Lung (tissue), 12 donors: ENCODE measurements around the gene SCO1. TPM values are rescaled to one million over a fixed set of nuclear protein-coding genes. Genes with fewer than 3 reads are reported as not detected.

Experiments
- ATAC-seq: fragments of 200-7000 bp; cut with Tn5 transposase; one replicate; pipeline ENCODE4 v1.9.1; 2020; ENCODE audit warnings: moderate number of reproducible peaks; ENCODE audit not compliant: insufficient read depth, low FRiP score
- DNase-seq, 3 donors: peaks; one replicate each; pipeline ENCODE4 v3.0.0-alpha.2; 2013 to 2017
- H3K27ac ChIP-seq, 2 donors: one replicate each; pipeline ENCODE4 v1.5.1; 2013; ENCODE audit warnings: mild to moderate bottlenecking in 2 of 2, moderate library complexity in 2 of 2, control low read depth in 1 of 2, inconsistent platforms in 1 of 2, low read depth in 1 of 2, low read length in 1 of 2
- H3K27me3 ChIP-seq, 3 donors: one replicate each; pipeline ENCODE4 v1.5.1; 2013; ENCODE audit warnings: low read length in 2 of 3; ENCODE audit not compliant: control insufficient read depth in 3 of 3, insufficient read depth in 3 of 3
- H3K36me3 ChIP-seq, 4 donors: one replicate each; pipeline ENCODE4 v1.5.1; 2013; ENCODE audit warnings: low read length in 4 of 4, mild to moderate bottlenecking in 1 of 4, moderate library complexity in 1 of 4; ENCODE audit not compliant: control insufficient read depth in 4 of 4, insufficient read depth in 4 of 4
- H3K4me1 ChIP-seq, 5 donors: one replicate each; pipeline ENCODE4 v1.5.1; 2013; ENCODE audit warnings: low read length in 5 of 5, mild to moderate bottlenecking in 2 of 5, moderate library complexity in 1 of 5; ENCODE audit not compliant: control insufficient read depth in 5 of 5, insufficient read depth in 5 of 5
- H3K4me3 ChIP-seq: one replicate; pipeline ENCODE4 v1.5.1; 2013; ENCODE audit warnings: mild to moderate bottlenecking, control low read depth, moderate library complexity
- H3K9ac ChIP-seq, 2 donors: one replicate each; pipeline ENCODE4 v1.5.1; 2013; ENCODE audit warnings: low read length in 2 of 2, control low read depth in 1 of 2; ENCODE audit not compliant: insufficient read depth in 1 of 2
- H3K9me3 ChIP-seq, 4 donors: one replicate each; pipeline ENCODE4 v1.5.1; 2013; ENCODE audit warnings: low read length in 3 of 4, mild to moderate bottlenecking in 1 of 4, moderate library complexity in 1 of 4; ENCODE audit not compliant: control insufficient read depth in 4 of 4, insufficient read depth in 3 of 4
- CTCF ChIP-seq: IDR thresholded peaks from 2 replicates; pipeline ENCODE4 v1.5.1; 2012; ENCODE audit warnings: mild to moderate bottlenecking; ENCODE audit errors: control extremely low read depth, extremely low read depth
- WGBS, 2 donors: extraction: QIAGEN DNeasy Blood & Tissue Kit; methylation state at CpG; one replicate each; pipeline ENCODE4 v1.1.7; 2013; 5-methylcytosine and 5-hydroxymethylcytosine counted together
- polyA plus RNA-seq, 2 donors: library from polyadenylated mRNA; stranded (reverse); fragments of 200-250 nt; gene quantifications; one replicate each; pipeline ENCODE4 v1.2.1, GENCODE V29; 2013
- total RNA-seq, 2 donors: library from RNA; depleted of rRNA in 1 of 2; stranded (reverse); fragments of >200 nt in 1 of 2; gene quantifications; one replicate each; pipeline ENCODE4 v1.2.1, GENCODE V29; 2014 to 2021
- donor health status: control.
- donor health status: control.
- donor health status: Bipolar disorder and iron deficiency.
- donor health status: healthy.
- donor health status: DM: yes; HTN: yes; CAD: no.

Gene SCO1
- total and polyA plus RNA-seq, 4 donors: 5.9 to 30.5 (median 25.5) TPM

DNA sequence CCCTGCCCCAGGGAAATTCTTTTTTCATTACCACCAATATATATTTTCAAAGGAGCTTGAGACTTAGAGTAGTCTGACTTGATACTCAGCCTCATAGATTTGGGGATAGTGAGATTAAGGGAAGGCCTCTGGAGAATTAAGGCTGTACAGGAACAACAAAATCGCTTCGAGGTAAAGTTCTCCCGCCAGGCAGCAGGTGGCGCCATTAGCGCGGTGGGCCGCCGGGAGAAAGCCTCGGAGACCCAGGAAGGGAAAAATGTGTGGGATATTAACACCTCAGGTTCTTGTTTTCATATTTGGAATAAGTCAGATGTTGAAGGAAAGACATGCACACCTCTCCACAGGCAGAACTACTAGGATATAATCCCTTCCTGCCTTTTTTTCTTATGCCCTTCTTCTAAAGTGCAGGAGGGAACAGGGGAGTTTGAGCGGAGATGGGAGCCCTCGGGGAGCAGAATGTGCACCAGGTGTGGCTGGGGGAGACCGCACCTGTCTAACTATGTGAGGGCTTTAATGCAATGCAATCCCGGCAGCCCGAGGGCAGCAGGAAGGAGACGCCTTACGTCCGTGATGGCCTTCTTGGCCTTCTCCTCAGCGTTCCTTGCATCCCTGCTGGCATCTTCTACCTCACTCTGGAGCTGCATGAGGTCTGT, 66.2 kb downstream of the SCO1 start:
- H3K4me1 ChIP-seq: no peaks in the 10 kb centered on the region
- TF ChIP-seq CTCF: peak; percentile 22
- no peaks in the 10 kb centered on the region for H3K9me3 ChIP-seq
- H3K27ac ChIP-seq: no peak overlapping the region
- 52 to 53% methylated on average over 18 of the region's 18 CpGs for WGBS, 2 donors
- H3K27me3 ChIP-seq: no peaks in the 10 kb centered on the region
- peak; percentile 12 to 28 (median 27) for DNase-seq
- peaks cover 0 to 6% (median 2%) of the 10 kb centered on the region in 4 donors for H3K36me3 ChIP-seq
- no peak overlapping the region for H3K4me3 ChIP-seq
- ATAC-seq: no peak
- no peak overlapping the region for H3K9ac ChIP-seq

GRCh38 chr17:10629706-10630105, 67.6 kb downstream of the SCO1 start:
- no peaks in the 10 kb centered on the region for H3K9me3 ChIP-seq
- H3K36me3 ChIP-seq: peaks cover 0 to 4% (median 2%) of the 10 kb centered on the region in 4 donors
- DNase-seq: no peak
- TF ChIP-seq CTCF: no peak
- H3K27ac ChIP-seq: no peak overlapping the region
- no peak for ATAC-seq
- no peak overlapping the region for H3K9ac ChIP-seq
- H3K27me3 ChIP-seq: no peaks in the 10 kb centered on the region
- no peaks in the 10 kb centered on the region for H3K4me1 ChIP-seq
- WGBS, 2 donors: 93 to 95% methylated on average over 12 of the region's 12 CpGs
- H3K4me3 ChIP-seq: no peak overlapping the region

GRCh38 chr17:10628756-10629155, 68.6 kb downstream of the SCO1 start:
- peaks cover 0 to 4% (median under 1%) of the 10 kb centered on the region in 4 donors for H3K36me3 ChIP-seq
- 89 to 90% methylated on average over 13 of the region's 13 CpGs for whole genome bisulfite sequencing, 2 donors
- TF ChIP-seq CTCF: no peak
- no peak overlapping the region for H3K9ac ChIP-seq
- ATAC-seq (no peak), DNase-seq (no peak)
- H3K27ac ChIP-seq: no peak overlapping the region
- no peaks in the 10 kb centered on the region for H3K27me3 ChIP-seq
- no peaks in the 10 kb centered on the region for H3K9me3 ChIP-seq
- H3K4me3 ChIP-seq: no peak overlapping the region
- H3K4me1 ChIP-seq: no peaks in the 10 kb centered on the region

DNA sequence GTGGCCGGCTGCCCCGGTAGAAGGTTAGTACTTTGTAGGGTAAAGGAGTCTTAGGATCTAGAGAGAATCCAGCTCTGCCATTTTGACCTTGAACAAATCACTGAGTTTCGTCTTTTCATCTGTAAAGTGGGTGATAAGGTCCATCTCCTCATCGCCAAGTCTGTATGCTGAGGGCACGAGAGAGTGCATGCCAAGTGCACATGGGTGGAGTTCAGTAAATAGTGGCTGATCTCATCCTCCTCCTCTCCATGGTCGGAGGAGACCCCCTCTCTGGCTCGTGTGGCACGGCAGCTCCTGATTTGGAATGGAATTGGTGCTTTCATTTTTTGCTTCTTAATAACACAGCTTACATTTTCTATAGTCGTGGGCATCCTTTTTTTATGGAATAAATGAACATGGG, 70.9 kb downstream of the SCO1 start:
- 75 to 88% methylated on average over 9 of the region's 9 CpGs for WGBS, 2 donors
- Histone ChIP-seq H3K9ac (no peak overlapping the region), H3K27ac (no peak overlapping the region), H3K27me3 (no peaks in the 10 kb centered on the region), H3K9me3 (no peaks in the 10 kb centered on the region), H3K4me1 (no peaks in the 10 kb centered on the region), H3K36me3 (peaks cover 0 to 4% (median 0%) of the 10 kb centered on the region in 4 donors), H3K4me3 (no peak overlapping the region)
- no peak for TF ChIP-seq CTCF
- ATAC-seq (no peak), DNase-seq (no peak)
